HCT116 (cell line): ENCODE measurements around the gene COX6A2.

ENCODE experiments used
- POLR2A ChIP-seq: IDR thresholded peaks from 2 replicates; pipeline ENCODE4 v1.7.0; 2011; ENCODE audit warnings: borderline replicate concordance; ENCODE audit not compliant: insufficient read depth, insufficient read length; ENCODE audit errors: extremely low read depth
- POLR2AphosphoS5 ChIP-seq: IDR thresholded peaks from 2 replicates; pipeline ENCODE4 v1.6.1; 2011; ENCODE audit warnings: mild to moderate bottlenecking, low read depth, low read length, moderate library complexity

DNA sequence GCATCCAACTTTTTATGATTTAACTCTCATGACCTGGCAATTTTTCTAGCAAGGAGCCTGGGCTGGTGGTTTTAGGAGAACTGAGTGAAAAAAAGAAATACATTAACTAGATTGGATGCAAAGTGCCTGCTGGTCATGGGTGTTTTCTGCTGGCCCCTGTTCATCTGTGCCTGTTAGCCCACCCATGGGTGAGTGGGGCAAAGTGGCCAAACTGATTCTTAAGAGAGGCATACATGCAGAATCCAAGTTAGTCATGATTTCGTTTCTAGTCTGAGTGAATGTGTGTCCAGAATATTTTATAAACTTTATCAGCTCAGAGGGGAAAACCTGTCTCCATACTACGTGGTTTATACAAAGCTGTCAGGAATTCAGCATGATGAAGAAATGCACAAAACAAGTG lies 39.6 kb downstream of the COX6A2 start:
- no peak for TF ChIP-seq POLR2A
- no peak for TF ChIP-seq POLR2AphosphoS5
